NCI-H460 (cell line): ENCODE measurements around the gene ACSL3. TPM values are rescaled to one million over a fixed set of nuclear protein-coding genes. Genes with fewer than 3 reads are reported as not detected.

Source experiments
- DNase-seq: peaks from one replicate; pipeline ENCODE4 v3.0.0-alpha.2; 2016; ENCODE audit warnings: low read depth; ENCODE audit errors: extremely low read depth
- total RNA-seq: library from RNA; depleted of rRNA; stranded (reverse); fragments of >200 nt; shearing (Covaris generic); gene quantifications from 2 replicates; pipeline ENCODE4 v1.2.3, GENCODE V29; 2014

Gene ACSL3
- total RNA-seq, 1 experiment from 2014 or later, result 165 TPM

- no peak for DNase-seq
Observed at GRCh38 chr2:222878301-222878876, 17.6 kb downstream of the ACSL3 start.

- no peak for DNase-seq
Observed at GRCh38 chr2:222878877-222879603, 18.2 kb downstream of the ACSL3 start.

- DNase-seq, result no peak
Observed at GRCh38 chr2:222879604-222879933, 18.7 kb downstream of the ACSL3 start.

GRCh38 chr2:222882484-222882928, 21.7 kb downstream of the ACSL3 start:
- DNase-seq, result no peak

GRCh38 chr2:222883420-222883819, 22.6 kb downstream of the ACSL3 start:
- DNase-seq, result no peak

- no peak for DNase-seq
Observed at GRCh38 chr2:222884114-222884771, 23.4 kb downstream of the ACSL3 start.

GRCh38 chr2:222884805-222885424, 24.1 kb downstream of the ACSL3 start:
- DNase-seq, result no peak

GRCh38 chr2:222887124-222887523, 26.3 kb downstream of the ACSL3 start:
- no peak for DNase-seq

GRCh38 chr2:222888716-222889115, 27.9 kb downstream of the ACSL3 start:
- no peak for DNase-seq

GRCh38 chr2:222891890-222892289, 31.1 kb downstream of the ACSL3 start:
- DNase-seq, result peak; percentile 24

- peak; percentile 54 for DNase-seq
Observed at GRCh38 chr2:222892321-222892720, 31.5 kb downstream of the ACSL3 start.

- no peak for DNase-seq
Observed at GRCh38 chr2:222892761-222893160, 31.9 kb downstream of the ACSL3 start.

GRCh38 chr2:222893716-222894115, 32.9 kb downstream of the ACSL3 start:
- no peak for DNase-seq

- DNase-seq, result no peak
Observed at GRCh38 chr2:222895144-222895543, 34.3 kb downstream of the ACSL3 start.

GRCh38 chr2:222897898-222898297, 37.1 kb downstream of the ACSL3 start:
- no peak for DNase-seq

- DNase-seq, result no peak
Observed at GRCh38 chr2:222899413-222900181, 38.8 kb downstream of the ACSL3 start.

GRCh38 chr2:222900354-222900753, 39.5 kb downstream of the ACSL3 start:
- no peak for DNase-seq

GRCh38 chr2:222902660-222903059, 41.8 kb downstream of the ACSL3 start:
- DNase-seq, result no peak

- peak; percentile 64 for DNase-seq
Observed at GRCh38 chr2:222903234-222904220, 42.7 kb downstream of the ACSL3 start.
